ENCODE measurements around the gene NIT1.

The NIT1 gene

GRCh38 chr1:161160671-161161145 is 42.8 kb downstream of the NIT1 start:
- TF ChIP-seq MAX (IDR thresholded peaks at IDR 0.05): no peak
- TF ChIP-seq TEAD4 (IDR thresholded peaks at IDR 0.05): no peak
- TF ChIP-seq YY1 (IDR thresholded peaks at IDR 0.05; ENCODE audit: low read depth): no peak
- TF ChIP-seq TAF1 (IDR thresholded peaks at IDR 0.05; ENCODE audit: low read depth): no peak
- no peak for TF ChIP-seq NFIC (IDR thresholded peaks at IDR 0.05)
- TF ChIP-seq FOXM1 (IDR thresholded peaks at IDR 0.05; ENCODE audit: borderline replicate concordance, low read depth): no peak
- TF ChIP-seq CREB1 (IDR thresholded peaks at IDR 0.05; ENCODE audit: low read depth): no peak
- TF ChIP-seq EGR1 (IDR thresholded peaks at IDR 0.05): no peak
- no peak for TF ChIP-seq EP300 (IDR thresholded peaks at IDR 0.05; ENCODE audit: borderline replicate concordance)
- TF ChIP-seq RAD21 (IDR thresholded peaks at IDR 0.05; ENCODE audit: low read depth): no peak
- TF ChIP-seq, protein P1, sequence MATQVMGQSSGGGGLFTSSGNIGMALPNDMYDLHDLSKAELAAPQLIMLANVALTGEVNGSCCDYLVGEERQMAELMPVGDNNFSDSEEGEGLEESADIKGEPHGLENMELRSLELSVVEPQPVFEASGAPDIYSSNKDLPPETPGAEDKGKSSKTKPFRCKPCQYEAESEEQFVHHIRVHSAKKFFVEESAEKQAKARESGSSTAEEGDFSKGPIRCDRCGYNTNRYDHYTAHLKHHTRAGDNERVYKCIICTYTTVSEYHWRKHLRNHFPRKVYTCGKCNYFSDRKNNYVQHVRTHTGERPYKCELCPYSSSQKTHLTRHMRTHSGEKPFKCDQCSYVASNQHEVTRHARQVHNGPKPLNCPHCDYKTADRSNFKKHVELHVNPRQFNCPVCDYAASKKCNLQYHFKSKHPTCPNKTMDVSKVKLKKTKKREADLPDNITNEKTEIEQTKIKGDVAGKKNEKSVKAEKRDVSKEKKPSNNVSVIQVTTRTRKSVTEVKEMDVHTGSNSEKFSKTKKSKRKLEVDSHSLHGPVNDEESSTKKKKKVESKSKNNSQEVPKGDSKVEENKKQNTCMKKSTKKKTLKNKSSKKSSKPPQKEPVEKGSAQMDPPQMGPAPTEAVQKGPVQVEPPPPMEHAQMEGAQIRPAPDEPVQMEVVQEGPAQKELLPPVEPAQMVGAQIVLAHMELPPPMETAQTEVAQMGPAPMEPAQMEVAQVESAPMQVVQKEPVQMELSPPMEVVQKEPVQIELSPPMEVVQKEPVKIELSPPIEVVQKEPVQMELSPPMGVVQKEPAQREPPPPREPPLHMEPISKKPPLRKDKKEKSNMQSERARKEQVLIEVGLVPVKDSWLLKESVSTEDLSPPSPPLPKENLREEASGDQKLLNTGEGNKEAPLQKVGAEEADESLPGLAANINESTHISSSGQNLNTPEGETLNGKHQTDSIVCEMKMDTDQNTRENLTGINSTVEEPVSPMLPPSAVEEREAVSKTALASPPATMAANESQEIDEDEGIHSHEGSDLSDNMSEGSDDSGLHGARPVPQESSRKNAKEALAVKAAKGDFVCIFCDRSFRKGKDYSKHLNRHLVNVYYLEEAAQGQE (IDR thresholded peaks at IDR 0.05; ENCODE audit: low read depth): no peak
- no peak for TF ChIP-seq ZBTB7A (IDR thresholded peaks at IDR 0.05; ENCODE audit: low read depth)
- TF ChIP-seq, protein P2, sequence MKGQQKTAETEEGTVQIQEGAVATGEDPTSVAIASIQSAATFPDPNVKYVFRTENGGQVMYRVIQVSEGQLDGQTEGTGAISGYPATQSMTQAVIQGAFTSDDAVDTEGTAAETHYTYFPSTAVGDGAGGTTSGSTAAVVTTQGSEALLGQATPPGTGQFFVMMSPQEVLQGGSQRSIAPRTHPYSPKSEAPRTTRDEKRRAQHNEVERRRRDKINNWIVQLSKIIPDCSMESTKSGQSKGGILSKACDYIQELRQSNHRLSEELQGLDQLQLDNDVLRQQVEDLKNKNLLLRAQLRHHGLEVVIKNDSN (IDR thresholded peaks at IDR 0.05): no peak
- no peak for TF ChIP-seq TCF12 (IDR thresholded peaks at IDR 0.05; ENCODE audit: low read depth)
- TF ChIP-seq CEBPB (IDR thresholded peaks at IDR 0.05): no peak

GRCh38 chr1:161161652-161162051 is 43.7 kb downstream of the NIT1 start:
- no peak for TF ChIP-seq ZBTB7A (IDR thresholded peaks at IDR 0.05; ENCODE audit: low read depth)
- TF ChIP-seq FOXM1 (IDR thresholded peaks at IDR 0.05; ENCODE audit: borderline replicate concordance, low read depth): no peak
- TF ChIP-seq RAD21 (IDR thresholded peaks at IDR 0.05; ENCODE audit: low read depth): no peak
- no peak for TF ChIP-seq YY1 (IDR thresholded peaks at IDR 0.05; ENCODE audit: low read depth)
- TF ChIP-seq TCF12 (IDR thresholded peaks at IDR 0.05; ENCODE audit: low read depth): no peak
- TF ChIP-seq EGR1 (IDR thresholded peaks at IDR 0.05): no peak
- TF ChIP-seq CEBPB (IDR thresholded peaks at IDR 0.05): no peak
- no peak for TF ChIP-seq TEAD4 (IDR thresholded peaks at IDR 0.05)
- TF ChIP-seq, protein P1 (IDR thresholded peaks at IDR 0.05; ENCODE audit: low read depth): no peak
- no peak for TF ChIP-seq MAX (IDR thresholded peaks at IDR 0.05)

GRCh38 chr1:161162052-161162451 is 44.1 kb downstream of the NIT1 start:
- TF ChIP-seq TAF1 (IDR thresholded peaks at IDR 0.05; ENCODE audit: low read depth) (no peak), RAD21 (IDR thresholded peaks at IDR 0.05; ENCODE audit: low read depth) (no peak), CEBPB (IDR thresholded peaks at IDR 0.05) (no peak), TCF12 (IDR thresholded peaks at IDR 0.05; ENCODE audit: low read depth) (no peak), FOXM1 (IDR thresholded peaks at IDR 0.05; ENCODE audit: borderline replicate concordance, low read depth) (no peak), MAX (IDR thresholded peaks at IDR 0.05) (no peak)
- TF ChIP-seq, protein P2 (IDR thresholded peaks at IDR 0.05): no peak

GRCh38 chr1:161162806-161163205 is 44.9 kb downstream of the NIT1 start:
- TF ChIP-seq NFIC (IDR thresholded peaks at IDR 0.05): no peak
- TF ChIP-seq ZBTB7A (IDR thresholded peaks at IDR 0.05; ENCODE audit: low read depth): no peak
- no peak for TF ChIP-seq TEAD4 (IDR thresholded peaks at IDR 0.05)
- no peak for TF ChIP-seq CREB1 (IDR thresholded peaks at IDR 0.05; ENCODE audit: low read depth)
- TF ChIP-seq, protein P1 (IDR thresholded peaks at IDR 0.05; ENCODE audit: low read depth): no peak
- TF ChIP-seq EGR1 (IDR thresholded peaks at IDR 0.05): no peak
- TF ChIP-seq RAD21 (IDR thresholded peaks at IDR 0.05; ENCODE audit: low read depth): no peak
- no peak for TF ChIP-seq YY1 (IDR thresholded peaks at IDR 0.05; ENCODE audit: low read depth)
- no peak for TF ChIP-seq TCF12 (IDR thresholded peaks at IDR 0.05; ENCODE audit: low read depth)
- TF ChIP-seq EP300 (IDR thresholded peaks at IDR 0.05; ENCODE audit: borderline replicate concordance): no peak
